ENCODE measurements around the gene TAGLN3.

The TAGLN3 gene

GRCh38 chr3:111965484-111965883 is 33.2 kb upstream of the TAGLN3 start:
- Histone ChIP-seq H3K36me3 (ENCODE audit: control insufficient read depth, insufficient read depth, low read length) (no peaks in the 10 kb centered on the region), H3K4me3 (ENCODE audit: low read length) (no peak overlapping the region), H3K4me1 (ENCODE audit: control insufficient read depth, insufficient read depth, low read length) (peaks cover 5% of the 10 kb centered on the region), H3K9ac (ENCODE audit: low read length) (no peak overlapping the region), H3K9me3 (ENCODE audit: control insufficient read depth, low read length) (no peaks in the 10 kb centered on the region), H3K27me3 (ENCODE audit: control insufficient read depth, insufficient read depth, low read length) (no peaks in the 10 kb centered on the region)

GRCh38 chr3:111967068-111967467 is 31.7 kb upstream of the TAGLN3 start:
- no peak overlapping the region for H3K4me3 ChIP-seq (ENCODE audit: low read length)
- H3K9me3 ChIP-seq (ENCODE audit: control insufficient read depth, low read length) = no peaks in the 10 kb centered on the region
- peak overlapping the region; percentile 18 for H3K9ac ChIP-seq (ENCODE audit: low read length)
- H3K36me3 ChIP-seq (ENCODE audit: control insufficient read depth, insufficient read depth, low read length) = no peaks in the 10 kb centered on the region
- H3K27me3 ChIP-seq (ENCODE audit: control insufficient read depth, insufficient read depth, low read length) = no peaks in the 10 kb centered on the region
- peaks cover 5% of the 10 kb centered on the region for H3K4me1 ChIP-seq (ENCODE audit: control insufficient read depth, insufficient read depth, low read length)

DNA sequence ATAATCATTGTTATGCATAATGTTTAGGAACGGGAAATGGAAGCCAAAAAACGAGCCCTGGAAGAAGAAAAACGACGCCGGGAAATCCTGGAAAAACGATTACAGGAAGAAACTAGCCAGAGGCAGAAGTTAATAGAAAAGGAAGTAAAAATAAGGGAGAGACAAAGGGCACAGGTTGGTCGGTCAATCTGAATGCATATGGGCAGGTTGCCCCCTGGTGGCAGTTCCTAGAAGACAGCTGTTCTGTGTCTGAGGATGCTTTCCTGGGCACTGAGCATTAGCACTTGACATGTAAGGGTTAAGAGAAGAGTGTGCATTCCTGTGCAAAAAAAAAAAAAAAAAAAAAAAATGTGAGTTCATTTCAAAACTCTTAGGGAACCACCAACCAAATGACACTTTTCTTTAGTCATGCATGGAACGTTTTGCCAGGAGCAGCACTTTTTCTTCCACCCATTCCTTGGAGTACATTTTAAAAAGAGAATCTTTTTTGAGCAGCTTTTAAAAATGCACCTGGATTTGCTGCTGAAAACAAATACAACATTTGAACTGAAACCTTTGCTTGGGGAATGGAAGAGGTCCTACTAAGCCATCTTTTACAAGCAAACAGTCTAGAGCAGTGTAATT is 31.0 kb upstream of the TAGLN3 start:
- peak overlapping the region; percentile 18 for H3K9ac ChIP-seq (ENCODE audit: low read length)
- H3K27me3 ChIP-seq (ENCODE audit: control insufficient read depth, insufficient read depth, low read length) = no peaks in the 10 kb centered on the region
- peaks cover 5% of the 10 kb centered on the region for H3K4me1 ChIP-seq (ENCODE audit: control insufficient read depth, insufficient read depth, low read length)
- H3K36me3 ChIP-seq (ENCODE audit: control insufficient read depth, insufficient read depth, low read length) = no peaks in the 10 kb centered on the region
- no peak overlapping the region for H3K4me3 ChIP-seq (ENCODE audit: low read length)
- no peaks in the 10 kb centered on the region for H3K9me3 ChIP-seq (ENCODE audit: control insufficient read depth, low read length)

DNA sequence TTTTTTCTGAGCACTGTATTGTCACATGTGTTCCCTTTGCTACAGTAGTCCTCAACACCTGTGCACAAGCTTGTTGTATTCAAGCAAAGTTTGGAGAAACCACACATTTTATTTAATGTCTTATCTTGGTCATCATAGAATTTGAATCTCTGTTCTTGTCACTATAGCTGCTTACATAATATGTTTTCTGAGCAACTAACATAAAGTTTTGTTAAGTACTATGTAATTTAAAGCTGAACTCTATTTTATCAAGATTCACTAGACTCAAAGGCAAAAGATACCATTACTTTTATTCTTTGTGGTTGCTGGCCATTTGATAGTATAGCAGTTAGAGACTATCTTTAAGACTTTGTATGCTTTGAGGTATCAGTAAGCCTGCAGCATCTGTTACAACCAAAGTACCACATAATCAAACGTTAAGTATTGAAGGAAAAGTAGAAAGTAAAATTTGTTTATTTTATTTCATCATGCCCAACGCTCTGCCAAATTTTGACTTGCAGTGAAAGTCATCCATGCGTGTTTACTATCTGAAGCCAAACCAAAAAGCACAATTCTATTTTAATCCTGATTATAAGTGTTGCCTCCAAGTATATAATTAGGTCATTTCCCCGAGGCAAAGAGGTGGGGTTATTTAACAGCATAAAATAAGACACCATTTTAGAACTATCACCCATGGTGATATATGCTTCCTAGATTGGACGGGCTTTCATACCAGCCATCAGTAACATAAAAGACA is 30.2 kb upstream of the TAGLN3 start:
- Histone ChIP-seq H3K9me3 (ENCODE audit: control insufficient read depth, low read length) (no peaks in the 10 kb centered on the region), H3K27me3 (ENCODE audit: control insufficient read depth, insufficient read depth, low read length) (no peaks in the 10 kb centered on the region), H3K9ac (ENCODE audit: low read length) (no peak overlapping the region), H3K4me3 (ENCODE audit: low read length) (no peak overlapping the region), H3K36me3 (ENCODE audit: control insufficient read depth, insufficient read depth, low read length) (no peaks in the 10 kb centered on the region), H3K4me1 (ENCODE audit: control insufficient read depth, insufficient read depth, low read length) (peaks cover 5% of the 10 kb centered on the region)

DNA sequence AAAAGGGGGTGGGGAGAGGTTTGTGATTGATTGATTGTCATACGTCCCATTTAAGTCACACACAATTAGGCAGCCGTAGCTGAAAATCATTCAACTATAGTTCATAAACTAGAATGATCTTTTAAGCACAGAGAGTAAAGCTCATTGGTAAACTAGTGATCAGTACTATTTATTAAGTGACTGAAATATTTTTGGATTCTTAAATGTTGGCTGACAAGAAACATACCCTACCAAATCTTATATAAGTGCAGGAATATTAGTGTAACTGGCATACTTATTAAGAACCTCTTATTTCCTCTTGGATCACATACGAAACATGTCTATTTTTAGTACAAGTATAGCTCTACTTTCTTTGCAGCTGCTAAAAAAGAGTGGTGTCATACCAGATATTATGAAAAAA is 28.3 kb upstream of the TAGLN3 start:
- Histone ChIP-seq H3K9ac (ENCODE audit: low read length) (no peak overlapping the region), H3K4me1 (ENCODE audit: control insufficient read depth, insufficient read depth, low read length) (peaks cover 5% of the 10 kb centered on the region), H3K9me3 (ENCODE audit: control insufficient read depth, low read length) (no peaks in the 10 kb centered on the region), H3K36me3 (ENCODE audit: control insufficient read depth, insufficient read depth, low read length) (no peaks in the 10 kb centered on the region), H3K4me3 (ENCODE audit: low read length) (no peak overlapping the region), H3K27me3 (ENCODE audit: control insufficient read depth, insufficient read depth, low read length) (no peaks in the 10 kb centered on the region)

- H3K4me1 ChIP-seq (ENCODE audit: control insufficient read depth, insufficient read depth, low read length) = peaks cover 5% of the 10 kb centered on the region
- no peaks in the 10 kb centered on the region for H3K9me3 ChIP-seq (ENCODE audit: control insufficient read depth, low read length)
- no peaks in the 10 kb centered on the region for H3K27me3 ChIP-seq (ENCODE audit: control insufficient read depth, insufficient read depth, low read length)
- H3K36me3 ChIP-seq (ENCODE audit: control insufficient read depth, insufficient read depth, low read length) = no peaks in the 10 kb centered on the region
- H3K9ac ChIP-seq (ENCODE audit: low read length) = no peak overlapping the region
- no peak overlapping the region for H3K4me3 ChIP-seq (ENCODE audit: low read length)
These were observed 27.1 kb upstream of the TAGLN3 start for GRCh38 chr3:111971533-111972130.

GRCh38 chr3:111972891-111973290 is 25.8 kb upstream of the TAGLN3 start:
- no peak overlapping the region for H3K9ac ChIP-seq (ENCODE audit: low read length)
- H3K36me3 ChIP-seq (ENCODE audit: control insufficient read depth, insufficient read depth, low read length) = no peaks in the 10 kb centered on the region
- H3K9me3 ChIP-seq (ENCODE audit: control insufficient read depth, low read length) = no peaks in the 10 kb centered on the region

DNA sequence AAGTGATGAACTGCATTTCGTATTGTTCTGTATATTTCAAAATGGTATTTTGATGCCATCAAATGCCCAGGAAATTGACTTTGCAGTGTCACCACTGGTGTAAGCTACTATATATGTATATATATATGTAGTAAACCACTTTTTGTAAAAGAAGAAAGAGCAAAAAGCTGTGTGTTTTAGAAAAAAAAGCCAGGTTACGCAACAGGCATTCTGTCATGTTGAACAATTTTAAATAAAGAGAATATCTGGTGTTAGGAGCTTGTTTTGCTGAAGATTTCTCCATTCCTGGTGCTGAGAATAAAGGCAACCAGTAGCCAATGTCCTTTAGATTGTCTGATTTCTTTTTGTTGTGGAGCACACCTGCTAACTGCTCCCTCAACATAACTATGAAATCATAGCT is 23.6 kb upstream of the TAGLN3 start:
- Histone ChIP-seq H3K9me3 (ENCODE audit: control insufficient read depth, low read length) (no peaks in the 10 kb centered on the region), H3K36me3 (ENCODE audit: control insufficient read depth, insufficient read depth, low read length) (no peaks in the 10 kb centered on the region), H3K4me1 (ENCODE audit: control insufficient read depth, insufficient read depth, low read length) (no peaks in the 10 kb centered on the region), H3K9ac (ENCODE audit: low read length) (no peak overlapping the region), H3K4me3 (ENCODE audit: low read length) (no peak overlapping the region), H3K27me3 (ENCODE audit: control insufficient read depth, insufficient read depth, low read length) (no peaks in the 10 kb centered on the region)

More at GRCh38 chr3:111972891-111973290, 25.8 kb upstream of the TAGLN3 start:
- H3K4me3 ChIP-seq (ENCODE audit: low read length) = no peak overlapping the region
- H3K4me1 ChIP-seq (ENCODE audit: control insufficient read depth, insufficient read depth, low read length) = no peaks in the 10 kb centered on the region
- no peaks in the 10 kb centered on the region for H3K27me3 ChIP-seq (ENCODE audit: control insufficient read depth, insufficient read depth, low read length)

GRCh38 chr3:111976254-111976653 is 22.5 kb upstream of the TAGLN3 start:
- H3K9me3 ChIP-seq (ENCODE audit: control insufficient read depth, low read length) = no peaks in the 10 kb centered on the region
- no peaks in the 10 kb centered on the region for H3K36me3 ChIP-seq (ENCODE audit: control insufficient read depth, insufficient read depth, low read length)
- no peak overlapping the region for H3K4me3 ChIP-seq (ENCODE audit: low read length)
- H3K27me3 ChIP-seq (ENCODE audit: control insufficient read depth, insufficient read depth, low read length) = no peaks in the 10 kb centered on the region
- H3K4me1 ChIP-seq (ENCODE audit: control insufficient read depth, insufficient read depth, low read length) = no peaks in the 10 kb centered on the region
- H3K9ac ChIP-seq (ENCODE audit: low read length) = no peak overlapping the region

DNA sequence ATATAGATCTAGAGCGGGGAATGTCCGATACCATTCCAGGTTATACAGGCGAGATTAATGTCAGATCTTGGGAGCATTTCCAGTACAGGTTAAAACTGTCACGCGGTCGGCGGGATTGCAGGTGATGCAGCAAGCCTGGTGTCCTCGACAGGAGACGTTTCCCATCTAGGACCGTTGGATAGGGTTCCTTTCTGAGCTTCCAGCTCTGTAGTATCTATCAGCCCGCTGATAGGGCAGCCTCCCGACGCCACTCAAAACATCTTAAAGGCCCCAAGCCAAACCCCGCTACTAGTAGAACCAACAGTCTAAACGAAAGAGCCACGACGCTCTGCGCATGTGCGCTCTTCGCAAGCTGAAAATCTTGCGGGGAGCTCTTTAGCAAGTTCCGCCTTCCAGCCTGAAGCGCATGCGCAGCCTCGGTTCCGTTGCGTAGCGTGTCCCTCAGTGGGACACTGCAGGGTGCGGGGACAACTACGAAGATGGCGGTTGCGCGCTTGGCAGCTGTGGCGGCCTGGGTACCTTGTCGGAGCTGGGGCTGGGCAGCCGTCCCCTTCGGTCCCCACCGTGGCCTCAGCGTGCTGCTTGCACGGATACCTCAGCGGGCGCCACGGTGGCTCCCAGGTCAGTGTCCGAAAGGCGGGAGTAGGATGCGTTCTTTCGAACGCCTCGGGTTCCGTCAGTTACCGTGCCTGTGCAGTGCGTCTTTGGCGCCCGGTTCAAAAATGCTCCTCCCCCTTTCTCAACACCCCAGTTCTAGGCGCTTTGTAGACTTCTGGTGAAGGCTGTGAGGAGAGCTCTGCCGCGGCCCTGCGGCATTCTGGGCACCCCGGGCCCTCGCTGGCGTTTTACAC is 19.9 kb upstream of the TAGLN3 start, which contains the start of gene ABHD10:
ABHD10 (plus strand) TSS at position 444 of the 851 bp plus-strand sequence; CDS start at position 480, 36 bp downstream.
- Histone ChIP-seq H3K9ac (ENCODE audit: low read length) (peak within 1 kb of the TSS; percentile 90), H3K36me3 (ENCODE audit: control insufficient read depth, insufficient read depth, low read length) (no peaks in the 10 kb centered on the region), H3K4me3 (ENCODE audit: low read length) (peak within 1 kb of the TSS; percentile 87), H3K27me3 (ENCODE audit: control insufficient read depth, insufficient read depth, low read length) (no peaks in the 10 kb centered on the region), H3K4me1 (ENCODE audit: control insufficient read depth, insufficient read depth, low read length) (peaks cover 5% of the 10 kb centered on the region), H3K9me3 (ENCODE audit: control insufficient read depth, low read length) (no peaks in the 10 kb centered on the region)

- Histone ChIP-seq H3K9me3 (ENCODE audit: control insufficient read depth, low read length) (no peaks in the 10 kb centered on the region), H3K9ac (ENCODE audit: low read length) (peak overlapping the region; percentile 90), H3K36me3 (ENCODE audit: control insufficient read depth, insufficient read depth, low read length) (no peaks in the 10 kb centered on the region), H3K4me1 (ENCODE audit: control insufficient read depth, insufficient read depth, low read length) (peaks cover 5% of the 10 kb centered on the region), H3K27me3 (ENCODE audit: control insufficient read depth, insufficient read depth, low read length) (no peaks in the 10 kb centered on the region), H3K4me3 (ENCODE audit: low read length) (peak overlapping the region; percentile 87)
These were observed 19.2 kb upstream of the TAGLN3 start for GRCh38 chr3:111979434-111980038.

Data from mucosa of stomach (tissue), 1 donor.